ENCODE measurements around the gene OR8G1.
"Not testable (repeated sequence)": the region's sequence is repeated elsewhere in the genome, so short reads cannot be mapped to it uniquely, and the experiment has no call there.

OR8G1 gene

GRCh38 chr11:124249869-124250268 lies 9.0 kb downstream of the OR8G1 start:
- not testable (repeated sequence) for DNase-seq

- no peak for DNase-seq
Measured at GRCh38 chr11:124256076-124256475, 15.2 kb downstream of the OR8G1 start, which contains the start of gene OR8G5. OR8G5 (plus strand) TSS chr11:124256376; CDS start chr11:124264932, 8,556 bp downstream.

- not testable (repeated sequence) for DNase-seq
Measured at GRCh38 chr11:124265041-124265440, 24.1 kb downstream of the OR8G1 start.

GRCh38 chr11:124270886-124271285 lies 30.0 kb downstream of the OR8G1 start:
- not testable (repeated sequence) for DNase-seq

GRCh38 chr11:124274000-124274399 lies 33.1 kb downstream of the OR8G1 start:
- no peak for DNase-seq

- DNase-seq, result no peak
Measured at GRCh38 chr11:124276081-124276480, 35.2 kb downstream of the OR8G1 start.

GRCh38 chr11:124277207-124277606 lies 36.3 kb downstream of the OR8G1 start:
- DNase-seq, result no peak

GRCh38 chr11:124277804-124278203 lies 36.9 kb downstream of the OR8G1 start:
- no peak for DNase-seq

GRCh38 chr11:124278261-124278660 lies 37.4 kb downstream of the OR8G1 start:
- no peak for DNase-seq

GRCh38 chr11:124285610-124286344 lies 44.9 kb downstream of the OR8G1 start:
- DNase-seq, result no peak

- DNase-seq, result no peak
Measured at GRCh38 chr11:124294687-124295086, 53.8 kb downstream of the OR8G1 start.

- no peak for DNase-seq
Measured at GRCh38 chr11:124296016-124296415, 55.1 kb downstream of the OR8G1 start.

- no peak for DNase-seq
Measured at GRCh38 chr11:124297921-124298320, 57.0 kb downstream of the OR8G1 start.

- DNase-seq, result no peak
Measured at GRCh38 chr11:124301548-124301947, 60.7 kb downstream of the OR8G1 start.

- no peak for DNase-seq
Measured at GRCh38 chr11:124302347-124303125, 61.6 kb downstream of the OR8G1 start.

All from activated naive CD4-positive, alpha-beta T cell treated with Interleukin-2 at 50 U/mL for 16 hours (primary cell).